Cardiac fibroblast (primary cell): Measurements from ENCODE around the gene ZBTB20.

Experiments used
- DNase-seq, 2 donors: peaks; one replicate each; pipeline versions ENCODE4 v3.0.0 to v3.0.0-alpha.2; 2010; ENCODE audit warnings: low read depth in 2 of 2
- H3K4me3 ChIP-seq, 2 donors: replicated peaks in 1 of 2; 1 replicate in 1 of 2; 2 replicates in 1 of 2; pipeline ENCODE4 v1.5.1; 2011; ENCODE audit warnings: low read depth in 2 of 2, low read length in 2 of 2, mild to moderate bottlenecking in 2 of 2, moderate library complexity in 1 of 2
- TF ChIP-seq, protein P1 (sequence below): IDR thresholded peaks from one replicate; pipeline ENCODE4 v1.5.1; 2011; ENCODE audit warnings: low read depth, mild to moderate bottlenecking, low read length, inconsistent platforms

Gene ZBTB20

DNA sequence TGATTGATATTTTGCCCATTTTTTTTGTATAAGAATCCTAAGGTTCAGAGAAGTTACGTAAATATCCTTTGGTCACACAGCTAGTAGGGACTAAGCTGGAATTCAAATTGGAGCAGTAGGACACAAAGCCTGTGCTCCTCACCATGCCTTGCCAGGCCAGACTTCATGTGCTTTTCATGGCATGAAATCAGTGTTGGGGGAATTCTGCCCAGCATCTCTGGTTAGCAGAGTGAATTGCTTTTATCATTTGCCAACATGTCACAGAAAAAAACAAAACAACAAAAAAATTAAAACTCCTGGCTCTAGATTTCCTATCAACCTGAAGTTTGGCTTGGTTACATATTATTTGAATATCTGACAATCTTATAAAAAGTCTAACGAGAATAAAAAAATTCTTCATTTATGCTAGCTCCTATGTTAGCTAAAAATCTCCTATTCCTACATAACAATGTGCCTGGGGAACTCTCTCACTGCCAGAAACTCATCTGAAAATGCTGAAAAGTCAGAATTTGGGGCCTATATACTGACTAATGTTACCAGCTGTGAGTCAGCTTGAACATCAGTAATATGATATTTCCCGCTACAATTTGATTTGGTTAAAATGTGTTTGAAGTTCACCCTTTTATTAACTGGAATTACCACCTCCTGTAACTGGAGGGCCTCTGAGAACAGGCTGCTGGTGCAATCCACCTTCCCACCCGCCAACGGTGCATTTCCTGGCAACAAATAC, 711.5 kb downstream of the ZBTB20 start:
- TF ChIP-seq, protein P1, sequence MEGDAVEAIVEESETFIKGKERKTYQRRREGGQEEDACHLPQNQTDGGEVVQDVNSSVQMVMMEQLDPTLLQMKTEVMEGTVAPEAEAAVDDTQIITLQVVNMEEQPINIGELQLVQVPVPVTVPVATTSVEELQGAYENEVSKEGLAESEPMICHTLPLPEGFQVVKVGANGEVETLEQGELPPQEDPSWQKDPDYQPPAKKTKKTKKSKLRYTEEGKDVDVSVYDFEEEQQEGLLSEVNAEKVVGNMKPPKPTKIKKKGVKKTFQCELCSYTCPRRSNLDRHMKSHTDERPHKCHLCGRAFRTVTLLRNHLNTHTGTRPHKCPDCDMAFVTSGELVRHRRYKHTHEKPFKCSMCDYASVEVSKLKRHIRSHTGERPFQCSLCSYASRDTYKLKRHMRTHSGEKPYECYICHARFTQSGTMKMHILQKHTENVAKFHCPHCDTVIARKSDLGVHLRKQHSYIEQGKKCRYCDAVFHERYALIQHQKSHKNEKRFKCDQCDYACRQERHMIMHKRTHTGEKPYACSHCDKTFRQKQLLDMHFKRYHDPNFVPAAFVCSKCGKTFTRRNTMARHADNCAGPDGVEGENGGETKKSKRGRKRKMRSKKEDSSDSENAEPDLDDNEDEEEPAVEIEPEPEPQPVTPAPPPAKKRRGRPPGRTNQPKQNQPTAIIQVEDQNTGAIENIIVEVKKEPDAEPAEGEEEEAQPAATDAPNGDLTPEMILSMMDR = no peak
- no peak for DNase-seq
- no peak overlapping the region for H3K4me3 ChIP-seq

DNA sequence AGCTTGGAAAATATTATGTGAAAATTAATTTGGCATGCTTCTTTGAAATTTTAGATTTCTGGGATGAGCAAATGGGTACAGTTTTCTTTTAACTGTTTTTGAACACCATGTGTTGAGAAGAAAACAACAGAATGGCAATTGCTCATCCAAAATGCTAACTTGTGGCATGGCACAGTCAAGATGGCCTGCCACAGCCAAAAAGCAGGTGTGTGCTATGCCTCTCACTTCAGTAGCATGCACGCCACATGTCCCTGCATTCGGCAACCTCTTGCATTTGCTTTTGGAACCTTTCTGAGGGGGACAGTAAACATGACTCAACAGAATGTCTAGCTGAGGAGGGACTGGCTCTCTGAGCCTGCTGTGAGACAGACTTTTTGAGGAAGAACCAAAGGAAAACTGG, 714.8 kb downstream of the ZBTB20 start:
- H3K4me3 ChIP-seq = no peak overlapping the region
- DNase-seq = no peak
- TF ChIP-seq, protein P1 = no peak

DNA sequence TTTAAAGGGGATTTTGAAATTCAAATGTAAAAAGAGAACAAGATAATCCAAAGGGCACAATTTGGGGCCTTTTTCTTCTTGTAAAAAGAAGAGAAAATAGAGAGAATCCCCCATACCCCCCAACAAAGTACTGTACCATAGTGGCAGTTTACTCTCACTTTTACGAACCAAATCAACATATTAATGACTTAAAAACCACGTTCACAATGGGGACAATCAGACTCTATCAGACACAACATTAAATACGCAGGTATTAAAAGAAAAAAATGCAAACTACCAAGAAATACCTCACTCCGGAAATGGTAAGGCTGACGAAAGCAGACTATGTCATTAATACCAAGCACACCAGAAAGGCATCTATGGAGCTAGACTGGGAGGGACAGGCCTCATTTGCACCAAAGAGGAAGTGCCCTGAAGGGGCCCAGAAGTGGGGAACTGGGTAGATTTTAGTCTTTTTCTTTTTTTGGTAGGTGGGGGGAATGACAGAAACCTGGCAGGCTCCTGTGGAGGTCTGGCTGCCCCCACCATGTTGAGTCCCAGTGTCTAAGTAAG, 719.0 kb downstream of the ZBTB20 start:
- DNase-seq = no peak
- H3K4me3 ChIP-seq = no peak overlapping the region
- TF ChIP-seq, protein P1 = no peak

DNA sequence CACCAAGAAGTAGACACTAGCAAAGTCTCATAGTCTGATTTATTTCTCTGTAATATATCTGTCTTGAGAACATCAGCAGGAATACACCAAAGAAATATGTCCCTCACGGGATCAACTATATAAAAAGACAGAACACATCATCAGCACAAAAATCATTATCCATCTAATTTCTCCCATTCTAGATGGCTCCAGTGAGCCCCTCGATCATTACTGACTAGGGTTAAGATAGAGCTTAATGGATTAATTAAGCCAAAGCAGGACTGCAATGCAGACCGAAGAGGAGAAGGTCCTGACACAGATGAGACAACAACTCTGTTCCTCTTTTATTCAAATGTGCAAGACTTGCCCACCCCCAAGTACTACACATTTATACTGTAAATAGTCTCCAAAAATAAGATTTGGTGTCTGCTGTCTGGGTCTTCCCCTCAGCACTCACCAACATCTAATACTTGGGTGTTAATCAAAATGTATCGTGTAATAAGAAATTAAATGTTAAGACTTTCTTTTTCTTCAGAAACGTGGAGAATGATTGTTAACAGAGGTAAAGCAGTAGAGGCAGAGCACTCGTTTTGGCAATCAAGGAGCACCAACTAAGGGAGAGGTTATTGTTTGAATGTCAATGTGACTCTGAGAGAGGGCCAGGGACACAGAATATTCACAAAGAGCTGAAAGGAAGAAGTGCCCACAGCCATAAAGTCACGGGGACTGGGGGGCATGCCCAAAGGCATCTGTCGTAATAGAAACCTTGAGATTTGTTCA, 719.6 kb downstream of the ZBTB20 start:
- H3K4me3 ChIP-seq = no peak overlapping the region
- DNase-seq = no peak
- TF ChIP-seq, protein P1 = no peak

DNA sequence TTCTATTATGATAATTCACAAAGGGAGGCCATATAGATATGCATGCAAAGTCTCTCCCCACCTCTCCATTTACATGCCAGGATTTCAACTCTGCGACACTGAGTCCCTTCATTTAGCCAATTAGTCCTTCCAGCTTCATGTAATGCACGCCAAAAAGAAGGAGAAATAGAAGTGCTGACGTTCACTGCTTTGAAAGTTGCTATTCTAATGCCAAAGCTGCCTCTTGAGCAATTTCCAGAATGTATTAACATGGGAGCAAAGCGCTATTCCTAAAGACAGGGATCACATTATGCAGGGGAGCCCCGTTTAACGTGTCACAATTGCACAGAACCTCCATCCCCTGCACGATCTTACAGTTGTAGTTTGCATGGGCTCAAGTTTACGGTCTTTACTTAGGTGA, 722.8 kb downstream of the ZBTB20 start:
- no peak for DNase-seq
- TF ChIP-seq, protein P1 = no peak
- H3K4me3 ChIP-seq = no peak overlapping the region

DNA sequence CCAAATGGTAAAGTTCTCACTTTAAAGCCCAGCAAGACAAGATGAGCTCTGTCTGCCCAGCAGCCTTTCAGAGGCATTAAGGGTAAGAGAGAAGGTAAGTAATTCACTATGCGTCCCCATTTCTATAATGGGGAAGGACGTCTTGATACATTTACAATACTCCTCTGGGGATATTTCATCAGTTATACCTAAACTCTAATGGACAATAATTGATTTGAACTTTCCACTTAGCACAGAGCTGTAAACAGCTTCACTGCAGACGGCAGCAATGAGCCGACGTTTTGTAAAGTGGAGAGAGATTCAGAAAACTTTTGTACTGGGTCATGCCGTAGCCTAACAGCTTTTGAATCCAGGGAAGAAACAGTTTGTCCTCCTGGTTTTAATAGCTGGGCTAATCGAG, 725.9 kb downstream of the ZBTB20 start:
- no peak overlapping the region for H3K4me3 ChIP-seq
- TF ChIP-seq, protein P1 = no peak
- no peak for DNase-seq
